HUES48 (cell line): ENCODE measurements around the gene JAZF1.
"Not testable (repeated sequence)": the region's sequence is repeated elsewhere in the genome, so short reads cannot be mapped to it uniquely, and the experiment has no call there.

ENCODE experiments used
- H3K27ac ChIP-seq: one replicate; pipeline ENCODE4 v1.7.0; 2013; ENCODE audit warnings: low read depth, low read length, inconsistent platforms
- H3K27me3 ChIP-seq: 2 replicates; pipeline ENCODE4 v1.6.1; 2013; ENCODE audit warnings: mild to moderate bottlenecking, low read length; ENCODE audit not compliant: control insufficient read depth, insufficient read depth
- H3K36me3 ChIP-seq: 2 replicates; pipeline ENCODE4 v1.6.1; 2013; ENCODE audit warnings: low read length; ENCODE audit not compliant: control insufficient read depth, insufficient read depth
- H3K4me1 ChIP-seq: 2 replicates; pipeline ENCODE4 v1.6.1; 2013; ENCODE audit warnings: mild to moderate bottlenecking, low read length; ENCODE audit not compliant: control insufficient read depth, insufficient read depth
- H3K4me3 ChIP-seq: 2 replicates; pipeline ENCODE4 v1.5.1; 2013; ENCODE audit warnings: mild to moderate bottlenecking, low read depth, low read length
- H3K9ac ChIP-seq: 2 replicates; pipeline ENCODE4 v1.6.1; 2013; ENCODE audit warnings: mild to moderate bottlenecking, low read depth, low read length, moderate library complexity
- H3K9me3 ChIP-seq: 2 replicates; pipeline ENCODE4 v1.6.1; 2013; ENCODE audit warnings: low read length; ENCODE audit not compliant: control insufficient read depth, insufficient read depth

JAZF1 gene

DNA sequence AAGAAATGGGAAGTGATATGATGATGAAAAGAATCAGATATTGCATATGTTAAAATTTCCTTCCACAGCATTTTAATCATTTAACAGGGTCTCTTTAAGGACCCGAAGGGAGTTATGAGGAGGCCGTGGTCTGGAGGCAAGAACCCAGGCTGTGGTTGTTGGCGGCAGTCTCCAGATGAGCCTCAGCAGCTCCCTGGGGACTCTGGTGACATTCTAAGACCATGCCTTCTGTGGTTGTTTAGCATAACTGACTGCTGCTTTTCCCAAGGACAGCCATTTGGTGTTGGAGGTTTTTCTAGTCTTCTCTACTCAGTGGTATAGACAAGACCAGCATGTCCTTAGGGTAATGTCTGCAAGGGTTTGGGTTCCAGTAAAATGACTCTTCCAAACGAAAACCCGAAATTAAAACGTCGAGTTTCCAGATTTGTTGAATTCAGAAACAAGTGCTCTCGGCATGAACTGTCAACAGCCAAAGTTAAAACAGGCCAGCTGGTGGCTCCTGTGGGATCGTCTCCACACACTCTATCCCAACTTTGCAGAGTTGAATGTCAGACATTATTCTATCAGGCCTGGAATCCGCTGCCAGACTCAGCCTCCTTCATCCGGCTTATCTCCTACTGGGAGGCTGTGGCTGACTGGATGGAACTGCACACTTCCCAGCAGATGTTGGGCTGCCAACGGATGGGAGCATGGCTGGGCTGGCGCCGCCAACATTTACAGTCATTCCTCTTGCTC lies 257.5 kb downstream of the JAZF1 start:
- H3K9ac ChIP-seq: no peak overlapping the region
- H3K4me1 ChIP-seq: peaks cover 24% of the 10 kb centered on the region
- no peaks in the 10 kb centered on the region for H3K36me3 ChIP-seq
- no peaks in the 10 kb centered on the region for H3K9me3 ChIP-seq
- no peaks in the 10 kb centered on the region for H3K27me3 ChIP-seq
- no peak overlapping the region for H3K27ac ChIP-seq
- no peak overlapping the region for H3K4me3 ChIP-seq

DNA sequence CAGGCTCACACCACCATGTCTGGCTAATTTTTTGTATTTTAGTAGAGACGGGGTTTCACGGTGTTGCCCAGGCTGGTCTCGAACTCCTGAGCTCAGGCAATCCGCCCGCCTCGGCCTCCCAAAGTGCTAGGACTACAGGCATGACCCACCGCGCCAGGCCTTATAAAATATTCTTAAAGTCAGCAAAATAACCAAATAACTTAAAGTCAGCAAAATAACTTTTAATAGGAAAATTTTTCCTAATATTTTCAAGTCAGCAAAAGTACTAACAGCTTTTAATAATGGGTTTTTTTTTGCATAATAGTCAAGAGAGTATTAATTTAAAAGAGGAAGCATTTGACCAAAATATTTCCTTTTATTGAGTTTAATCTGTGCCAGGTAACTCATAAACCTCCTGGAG lies 258.2 kb downstream of the JAZF1 start:
- H3K9ac ChIP-seq, H3K4me3 ChIP-seq, H3K27ac ChIP-seq, H3K36me3 ChIP-seq, H3K27me3 ChIP-seq, H3K9me3 ChIP-seq: not testable (repeated sequence)
- H3K4me1 ChIP-seq: peaks cover 24% of the 10 kb centered on the region

DNA sequence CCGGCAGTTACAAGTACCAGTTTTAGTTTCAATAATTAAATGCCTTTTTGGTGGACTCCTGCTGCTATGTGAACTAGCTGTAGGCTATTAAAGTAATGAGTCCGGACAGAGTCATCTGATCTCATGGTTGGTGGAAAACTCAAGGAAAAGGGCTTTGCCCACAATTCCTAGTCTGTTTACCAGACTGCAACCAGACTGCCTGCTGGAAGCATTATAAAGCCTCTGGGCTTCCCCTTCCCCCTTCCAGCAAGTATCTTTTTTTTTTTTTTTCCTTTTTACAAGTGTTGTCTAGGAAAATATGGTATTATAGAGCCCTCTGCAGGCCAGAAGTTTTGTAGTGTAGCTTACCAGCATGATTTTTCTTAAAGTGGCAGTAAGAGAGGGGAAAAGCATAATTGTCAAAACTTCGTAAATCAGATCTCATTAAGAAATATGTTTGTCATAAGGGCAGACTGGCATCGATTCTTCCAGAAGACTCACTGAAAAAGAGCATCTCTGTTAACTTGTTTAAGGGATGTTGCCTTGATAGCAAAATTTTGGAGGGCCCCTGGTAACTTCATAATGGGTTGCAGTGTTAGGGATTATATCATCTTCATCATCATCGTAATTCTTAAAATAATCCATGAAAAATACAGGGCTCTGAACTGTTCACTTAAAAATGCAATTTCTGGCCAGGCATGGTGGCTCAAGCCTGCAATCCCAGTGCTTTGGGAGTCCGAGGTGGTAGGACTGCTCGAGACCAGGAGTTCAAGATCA lies 259.3 kb downstream of the JAZF1 start:
- H3K36me3 ChIP-seq: no peaks in the 10 kb centered on the region
- no peaks in the 10 kb centered on the region for H3K27me3 ChIP-seq
- peak overlapping the region; percentile 37 for H3K27ac ChIP-seq
- H3K9ac ChIP-seq: no peak overlapping the region
- no peaks in the 10 kb centered on the region for H3K9me3 ChIP-seq
- no peak overlapping the region for H3K4me3 ChIP-seq
- H3K4me1 ChIP-seq: peaks cover 24% of the 10 kb centered on the region

DNA sequence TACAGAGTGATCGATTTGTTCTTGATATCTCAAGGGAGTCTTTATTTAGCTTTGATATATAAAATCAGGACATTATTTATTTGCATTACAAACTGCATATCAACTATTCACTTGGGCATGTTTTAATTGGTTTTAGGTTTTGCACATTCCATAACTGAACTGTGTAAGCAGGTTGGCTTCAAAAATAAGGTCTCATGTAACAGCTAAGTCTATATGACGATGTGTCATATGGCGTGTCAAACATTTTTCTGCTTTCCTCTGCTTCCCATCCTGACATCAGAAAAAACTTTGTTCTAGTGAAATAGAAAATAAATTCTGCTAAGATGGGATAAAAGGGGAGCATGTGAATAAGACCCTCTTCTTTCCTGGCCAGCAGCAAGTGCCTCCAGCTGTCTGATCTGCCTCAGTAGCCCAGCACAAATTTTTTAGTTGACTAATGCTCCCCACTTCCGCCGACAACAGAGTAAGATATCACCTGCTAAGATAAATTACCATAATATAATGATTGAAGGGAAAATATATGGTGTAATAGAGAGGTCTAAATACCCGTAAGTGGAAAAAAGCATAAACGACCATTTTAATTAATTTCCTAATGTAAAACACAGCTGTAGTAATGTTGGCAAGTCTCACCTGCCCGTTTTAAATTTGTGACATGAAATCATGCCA lies 260.2 kb downstream of the JAZF1 start:
- Histone ChIP-seq H3K4me3 (no peak overlapping the region), H3K9ac (no peak overlapping the region), H3K36me3 (no peaks in the 10 kb centered on the region), H3K27ac (no peak overlapping the region), H3K9me3 (no peaks in the 10 kb centered on the region), H3K27me3 (no peaks in the 10 kb centered on the region), H3K4me1 (peaks cover 24% of the 10 kb centered on the region)

DNA sequence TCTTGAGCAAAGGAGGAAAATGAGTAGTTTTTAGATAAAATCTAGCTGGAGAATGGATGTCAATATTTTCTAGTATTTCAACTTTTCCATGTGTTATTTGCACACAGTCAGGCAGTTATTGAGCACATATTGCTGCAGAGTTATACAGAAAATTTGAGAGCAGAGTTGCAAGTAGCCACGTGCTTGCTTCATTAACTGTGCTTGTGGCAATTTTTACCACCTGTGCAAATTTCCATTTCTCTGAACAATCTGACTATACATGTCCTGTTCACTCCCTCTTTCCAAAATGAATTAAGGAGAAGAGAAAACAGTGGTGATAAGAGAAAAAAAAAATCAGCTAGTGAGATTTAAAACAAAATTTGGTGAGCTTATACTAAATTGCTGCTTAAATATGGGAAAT lies 262.1 kb downstream of the JAZF1 start:
- Histone ChIP-seq H3K36me3 (no peaks in the 10 kb centered on the region), H3K9me3 (no peaks in the 10 kb centered on the region), H3K27me3 (no peaks in the 10 kb centered on the region), H3K4me1 (peaks cover 24% of the 10 kb centered on the region), H3K9ac (no peak overlapping the region), H3K27ac (no peak overlapping the region), H3K4me3 (no peak overlapping the region)

DNA sequence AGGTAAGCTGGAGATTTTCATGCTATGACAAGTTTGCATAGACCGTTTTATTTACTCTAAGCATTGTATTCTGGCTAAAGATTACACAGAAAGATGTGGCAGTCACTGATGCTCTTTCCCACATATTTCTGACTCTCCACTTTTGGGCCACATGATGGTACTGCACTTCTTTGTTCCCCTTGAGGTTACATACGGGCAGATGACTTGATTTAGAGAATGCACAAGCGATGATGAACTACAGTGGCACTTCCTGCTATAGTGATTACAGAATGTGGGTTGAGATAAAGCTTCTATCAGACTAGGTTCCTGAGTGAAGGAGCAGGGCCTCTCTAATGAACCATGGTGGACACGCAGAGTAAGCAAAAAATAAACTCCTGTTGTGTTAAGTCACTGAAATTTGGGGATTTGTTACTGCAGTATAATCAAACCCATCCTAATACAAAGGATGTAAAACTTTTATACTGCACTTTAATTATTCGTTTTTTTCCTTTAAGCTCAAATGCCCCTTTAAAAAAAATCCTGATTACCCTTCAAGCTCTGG lies 262.8 kb downstream of the JAZF1 start:
- Histone ChIP-seq H3K4me3 (no peak overlapping the region), H3K27ac (no peak overlapping the region), H3K4me1 (peaks cover 23% of the 10 kb centered on the region), H3K27me3 (no peaks in the 10 kb centered on the region), H3K36me3 (no peaks in the 10 kb centered on the region), H3K9me3 (no peaks in the 10 kb centered on the region), H3K9ac (no peak overlapping the region)

DNA sequence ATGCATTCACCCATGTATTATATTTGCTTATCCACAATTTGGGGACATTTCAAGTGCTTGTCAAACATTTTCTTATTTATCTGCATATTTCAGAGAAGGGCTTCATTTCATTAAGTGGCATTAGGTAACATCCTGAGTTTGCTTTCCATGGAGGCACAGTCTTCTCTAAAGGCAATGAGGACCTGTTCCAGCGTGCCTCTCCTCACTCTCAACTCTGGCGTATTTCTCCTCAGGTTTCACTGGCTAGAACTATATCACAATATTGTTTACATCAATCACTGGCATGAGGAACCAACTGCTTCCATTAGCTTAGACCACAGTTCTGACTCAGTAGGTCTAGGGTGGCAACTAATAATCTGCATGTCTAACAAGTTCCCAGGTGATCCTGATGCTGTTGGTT lies 263.5 kb downstream of the JAZF1 start:
- Histone ChIP-seq H3K36me3 (no peaks in the 10 kb centered on the region), H3K27ac (no peak overlapping the region), H3K9me3 (no peaks in the 10 kb centered on the region), H3K4me3 (no peak overlapping the region), H3K4me1 (peaks cover 30% of the 10 kb centered on the region), H3K9ac (no peak overlapping the region), H3K27me3 (no peaks in the 10 kb centered on the region)

DNA sequence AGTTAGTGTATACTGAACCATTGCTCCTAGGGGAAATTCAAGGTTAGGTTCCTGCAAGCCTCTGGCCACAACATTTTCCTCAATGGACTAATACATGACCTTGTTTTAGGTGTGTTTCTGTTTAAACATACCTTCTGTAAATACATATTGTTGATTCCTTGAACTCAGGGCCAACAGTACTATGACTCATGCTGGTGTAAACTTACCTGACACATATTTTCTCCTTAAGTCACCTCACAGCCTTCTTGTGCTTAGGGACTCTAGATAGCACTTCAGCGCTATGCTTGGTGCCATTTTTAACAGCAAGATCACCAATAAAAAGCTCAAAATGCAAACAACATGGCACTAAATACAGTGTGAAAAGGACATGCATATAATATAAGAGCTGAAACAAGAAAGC lies 264.2 kb downstream of the JAZF1 start:
- Histone ChIP-seq H3K4me1 (peaks cover 35% of the 10 kb centered on the region), H3K27me3 (no peaks in the 10 kb centered on the region), H3K9me3 (no peaks in the 10 kb centered on the region)

DNA sequence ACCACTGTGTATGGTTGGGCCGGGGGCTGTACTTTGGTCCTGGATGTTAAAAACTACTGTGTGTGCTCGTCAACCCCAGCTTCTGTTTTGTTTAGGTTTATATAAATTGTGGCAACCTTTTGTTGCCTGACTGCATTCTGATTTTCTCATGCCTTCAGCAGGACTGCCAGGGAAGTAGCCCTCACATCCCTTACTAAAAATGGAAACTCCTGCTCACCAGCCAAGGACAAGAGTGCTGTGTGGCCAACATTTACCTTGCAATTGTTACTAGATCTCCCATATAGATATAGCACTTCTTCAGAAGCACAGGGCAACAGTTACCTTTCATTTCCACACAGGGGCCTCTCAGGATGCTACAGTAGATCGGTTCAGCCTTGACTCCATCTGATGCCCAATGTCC lies 266.2 kb downstream of the JAZF1 start:
- H3K4me3 ChIP-seq: no peak overlapping the region
- H3K9ac ChIP-seq: no peak overlapping the region
- H3K27ac ChIP-seq: no peak overlapping the region
- peaks cover 39% of the 10 kb centered on the region for H3K4me1 ChIP-seq
- H3K9me3 ChIP-seq: no peaks in the 10 kb centered on the region
- H3K36me3 ChIP-seq: no peaks in the 10 kb centered on the region
- H3K27me3 ChIP-seq: no peaks in the 10 kb centered on the region

More for the DNA sequence above, 264.2 kb downstream of the JAZF1 start:
- Histone ChIP-seq H3K36me3 (no peaks in the 10 kb centered on the region), H3K27ac (no peak overlapping the region), H3K9ac (no peak overlapping the region), H3K4me3 (no peak overlapping the region)

DNA sequence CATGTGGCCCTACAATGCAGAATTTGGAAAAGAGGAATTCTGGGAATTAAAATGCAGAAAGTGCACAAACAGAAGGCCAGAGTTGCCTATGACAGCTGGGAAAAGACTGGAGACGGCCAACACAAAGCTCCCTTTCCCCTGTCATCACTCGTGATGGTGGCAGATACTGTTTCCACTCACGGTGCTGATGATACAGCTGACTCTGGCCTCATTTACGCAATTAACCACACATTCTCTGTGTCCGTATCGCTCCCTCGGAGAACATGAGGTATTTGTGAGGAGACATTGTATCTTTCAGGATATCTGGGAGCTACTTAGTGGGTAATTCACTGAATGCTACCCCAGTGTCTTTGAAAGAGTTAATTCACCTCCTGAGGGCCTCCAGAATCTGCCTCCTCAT lies 267.8 kb downstream of the JAZF1 start:
- Histone ChIP-seq H3K4me1 (peaks cover 53% of the 10 kb centered on the region), H3K27ac (peak overlapping the region; percentile 83), H3K9ac (no peak overlapping the region), H3K36me3 (no peaks in the 10 kb centered on the region), H3K9me3 (no peaks in the 10 kb centered on the region), H3K27me3 (no peaks in the 10 kb centered on the region), H3K4me3 (no peak overlapping the region)

DNA sequence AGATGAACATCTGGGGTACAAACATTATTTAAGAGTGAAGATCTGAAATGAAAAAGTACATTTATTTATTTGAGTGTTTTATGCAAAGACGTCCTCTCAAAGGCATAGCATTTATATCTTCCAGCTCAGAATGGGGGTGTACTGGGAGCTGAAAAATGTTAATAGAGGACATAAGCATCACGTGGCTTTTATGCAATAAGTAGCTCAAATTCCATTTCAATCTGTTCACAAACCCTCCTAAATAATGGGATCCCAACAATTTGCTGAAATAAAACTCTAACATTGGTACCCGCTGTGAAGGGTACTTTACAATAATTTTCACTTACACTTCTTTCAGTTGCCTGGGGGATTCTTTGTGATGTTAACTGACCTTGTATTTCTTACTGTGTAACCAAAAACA lies 268.7 kb downstream of the JAZF1 start:
- Histone ChIP-seq H3K4me1 (peaks cover 61% of the 10 kb centered on the region), H3K9me3 (no peaks in the 10 kb centered on the region), H3K36me3 (no peaks in the 10 kb centered on the region), H3K9ac (0 out of 2 replicates have a peak overlapping the region, but pooled peaks have one; percentile 29), H3K4me3 (no peak overlapping the region), H3K27ac (peak overlapping the region; percentile 83), H3K27me3 (no peaks in the 10 kb centered on the region)
